Measurements from ENCODE around the gene CRACDL. TPM values are rescaled to one million over a fixed set of nuclear protein-coding genes. Genes with fewer than 3 reads are reported as not detected.

Gene CRACDL
- polyA plus RNA-seq, 1 donor (not counting 4 experiments of a cell fraction or from before 2014, with no cell fraction given) = 1.6 TPM

DNA sequence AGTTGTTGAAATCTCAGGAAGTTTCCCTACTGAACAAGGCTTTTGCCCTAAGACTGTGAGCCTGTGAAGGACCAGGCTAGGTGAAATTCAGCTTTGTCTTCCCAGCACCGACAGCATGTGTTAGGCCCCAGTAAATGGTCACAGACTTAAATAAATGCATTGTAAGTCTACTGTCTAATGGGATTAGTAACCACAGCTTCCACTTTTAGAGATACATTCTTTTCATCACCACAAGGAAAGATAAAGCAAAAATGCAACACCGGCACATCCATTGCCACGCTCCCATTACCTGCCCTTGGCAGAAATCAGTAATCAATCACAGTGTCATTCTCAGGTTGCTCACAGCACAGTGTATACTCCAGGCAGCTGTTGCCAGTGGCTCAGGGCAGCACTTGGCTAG, 59.3 kb downstream of the CRACDL start:
- Histone ChIP-seq H2AFZ (ENCODE audit: control insufficient read depth, low read length) (no peak overlapping the region), H3K9ac (ENCODE audit: control insufficient read depth, extremely low read depth, insufficient read depth, low read length) (no peak overlapping the region), H3K9me1 (ENCODE audit: control insufficient read depth, extremely low read depth, insufficient read depth, low read length) (no peaks in the 10 kb centered on the region), H3K27me3 (ENCODE audit: control insufficient read depth, extremely low read depth, insufficient read depth, low read length) (no peaks in the 10 kb centered on the region), H3K4me2 (ENCODE audit: control insufficient read depth, extremely low read depth, insufficient read depth, low read depth, low read length) (no peak overlapping the region), H3K9me3 (ENCODE audit: control insufficient read depth, low read depth, low read length) (no peaks in the 10 kb centered on the region), H3K79me2 (ENCODE audit: control insufficient read depth, insufficient read depth, low read length) (no peaks in the 10 kb centered on the region), H3K4me3 (ENCODE audit: control insufficient read depth in 2 of 3, extremely low read depth in 1 of 3, insufficient read depth in 2 of 3, low read depth in 1 of 3, low read length in 3 of 3) (no peak overlapping the region), H4K20me1 (ENCODE audit: control insufficient read depth, extremely low read depth, insufficient read depth, low read length) (no peaks in the 10 kb centered on the region), H3K27ac (ENCODE audit: control insufficient read depth, insufficient read depth, low read length) (no peak overlapping the region), H3K4me1 (ENCODE audit: control insufficient read depth, extremely low read depth, insufficient read depth, low read length) (peaks cover 15% of the 10 kb centered on the region), H3K36me3 (ENCODE audit: control insufficient read depth in 2 of 2, extremely low read depth in 1 of 2, insufficient read depth in 2 of 2, low read length in 2 of 2) (no peaks in the 10 kb centered on the region)
- dilution Hi-C loops (cut with MboI; ENCODE audit: extremely low pct_ligation_motif_present, low sequenced_read_pairs) = no loop called here
- no peak for FAIRE-seq
- no peak for DNase-seq (ENCODE audit: low read depth, low spot score)
- TF ChIP-seq EZH2 (IDR thresholded peaks at IDR 0.05; ENCODE audit: low read length) (no peak), CTCF (optimal IDR thresholded peaks at IDR 0.05 in 1 of 3, IDR thresholded peaks at IDR 0.05 in 1 of 3, conservative IDR thresholded peaks at IDR 0.05 in 1 of 3; ENCODE audit: extremely low read depth in 1 of 3, insufficient read depth in 2 of 3, low read length in 3 of 3) (no peak)

GRCh38 chr2:98875746-98876145, 60.3 kb downstream of the CRACDL start:
- Histone ChIP-seq H3K27ac (ENCODE audit: control insufficient read depth, insufficient read depth, low read length) (no peak overlapping the region), H3K9me3 (ENCODE audit: control insufficient read depth, low read depth, low read length) (no peaks in the 10 kb centered on the region), H3K9ac (ENCODE audit: control insufficient read depth, extremely low read depth, insufficient read depth, low read length) (no peak overlapping the region), H3K36me3 (ENCODE audit: control insufficient read depth in 2 of 2, extremely low read depth in 1 of 2, insufficient read depth in 2 of 2, low read length in 2 of 2) (no peaks in the 10 kb centered on the region), H3K4me1 (ENCODE audit: control insufficient read depth, extremely low read depth, insufficient read depth, low read length) (peaks cover 7% of the 10 kb centered on the region), H2AFZ (ENCODE audit: control insufficient read depth, low read length) (no peak overlapping the region), H4K20me1 (ENCODE audit: control insufficient read depth, extremely low read depth, insufficient read depth, low read length) (no peaks in the 10 kb centered on the region), H3K27me3 (ENCODE audit: control insufficient read depth, extremely low read depth, insufficient read depth, low read length) (no peaks in the 10 kb centered on the region), H3K9me1 (ENCODE audit: control insufficient read depth, extremely low read depth, insufficient read depth, low read length) (no peaks in the 10 kb centered on the region), H3K4me2 (ENCODE audit: control insufficient read depth, extremely low read depth, insufficient read depth, low read depth, low read length) (no peak overlapping the region), H3K4me3 (ENCODE audit: control insufficient read depth in 2 of 3, extremely low read depth in 1 of 3, insufficient read depth in 2 of 3, low read depth in 1 of 3, low read length in 3 of 3) (no peak overlapping the region), H3K79me2 (ENCODE audit: control insufficient read depth, insufficient read depth, low read length) (no peaks in the 10 kb centered on the region)
- no peak for TF ChIP-seq CTCF (optimal IDR thresholded peaks at IDR 0.05 in 1 of 3, IDR thresholded peaks at IDR 0.05 in 1 of 3, conservative IDR thresholded peaks at IDR 0.05 in 1 of 3; ENCODE audit: extremely low read depth in 1 of 3, insufficient read depth in 2 of 3, low read length in 3 of 3)
- no peak for TF ChIP-seq EZH2 (IDR thresholded peaks at IDR 0.05; ENCODE audit: low read length)
- DNase-seq (ENCODE audit: low read depth, low spot score) (no peak), FAIRE-seq (no peak)
- dilution Hi-C loops (cut with MboI; ENCODE audit: extremely low pct_ligation_motif_present, low sequenced_read_pairs) = no loop called here

Data from keratinocyte (primary cell).